HG03558 (cell line): ENCODE data around the gene PNPLA6.

Source experiments
- ATAC-seq: cut with Tn5 transposase; IDR thresholded peaks from one replicate; pipeline ENCODE4 v1.9.1; 2021; ENCODE audit warnings: moderate number of reproducible peaks; ENCODE audit not compliant: unreplicated experiment; ENCODE audit errors: extremely low read depth

Gene PNPLA6

DNA sequence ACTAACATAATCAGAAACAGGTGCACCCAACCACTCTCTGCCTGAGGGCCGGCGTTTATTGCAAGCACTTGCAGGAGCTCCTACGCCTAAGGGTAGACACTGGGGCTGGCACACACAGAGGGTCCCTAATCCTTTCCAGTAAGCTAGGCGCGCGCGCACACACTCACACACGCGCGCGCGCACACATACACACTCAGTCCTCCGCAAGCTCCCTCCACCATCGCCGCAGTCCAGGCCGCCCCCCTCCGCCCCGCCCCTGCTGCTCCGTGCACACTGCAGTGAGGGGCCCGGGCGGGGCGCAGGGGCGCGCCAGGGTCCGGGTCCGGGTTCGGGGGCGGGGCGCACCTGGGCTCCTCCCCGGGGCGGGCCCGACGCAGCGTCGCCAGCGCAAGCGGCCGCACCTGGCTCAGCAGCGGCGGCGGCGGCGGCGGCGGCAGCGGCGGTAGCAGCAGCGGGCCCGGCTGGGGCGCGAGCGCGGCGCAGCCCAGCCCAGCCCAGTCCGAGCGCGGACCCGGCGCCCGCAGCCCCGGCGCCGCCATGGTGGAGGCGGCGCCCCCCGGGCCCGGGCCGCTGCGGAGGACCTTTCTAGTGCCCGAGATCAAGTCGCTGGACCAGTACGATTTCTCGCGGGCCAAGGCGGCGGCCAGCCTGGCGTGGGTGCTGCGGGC lies 60.1 kb downstream of the PNPLA6 start, which contains the start of gene CAMSAP3:
Gene CAMSAP3 (plus strand): TSS at position 398 of the 668 bp plus-strand sequence. CDS start 140 bp downstream, at position 538.
- ATAC-seq, result no peak

- no peak for ATAC-seq
Measured at GRCh38 chr19:7596211-7596937, 60.9 kb downstream of the PNPLA6 start.

DNA sequence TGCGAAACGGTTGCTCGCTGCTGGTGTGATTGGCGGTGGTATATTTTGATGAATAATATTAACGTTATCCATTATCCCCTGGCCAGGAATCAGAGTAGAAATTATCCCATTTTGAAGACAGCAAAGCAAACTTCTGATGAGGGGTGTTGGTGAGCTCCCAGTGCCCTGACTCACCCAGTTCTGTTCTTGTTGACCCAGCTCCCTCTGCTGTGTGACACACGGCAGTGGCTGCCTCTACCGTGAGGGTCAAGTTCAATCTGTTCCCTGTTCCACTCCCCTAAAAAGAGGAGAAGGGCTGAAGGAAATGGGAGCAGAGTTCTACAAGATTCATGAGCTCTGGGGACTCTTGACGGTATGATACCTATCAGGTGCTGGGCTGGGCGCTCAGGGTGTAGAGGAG lies 62.2 kb downstream of the PNPLA6 start:
- ATAC-seq, result no peak

- no peak for ATAC-seq
Measured at GRCh38 chr19:7598180-7598579, 62.7 kb downstream of the PNPLA6 start.

GRCh38 chr19:7600721-7601120 lies 65.2 kb downstream of the PNPLA6 start:
- ATAC-seq, result no peak

GRCh38 chr19:7602240-7602934 lies 66.9 kb downstream of the PNPLA6 start:
- no peak for ATAC-seq

- ATAC-seq, result no peak
Measured at GRCh38 chr19:7602935-7603497, 67.5 kb downstream of the PNPLA6 start.

DNA sequence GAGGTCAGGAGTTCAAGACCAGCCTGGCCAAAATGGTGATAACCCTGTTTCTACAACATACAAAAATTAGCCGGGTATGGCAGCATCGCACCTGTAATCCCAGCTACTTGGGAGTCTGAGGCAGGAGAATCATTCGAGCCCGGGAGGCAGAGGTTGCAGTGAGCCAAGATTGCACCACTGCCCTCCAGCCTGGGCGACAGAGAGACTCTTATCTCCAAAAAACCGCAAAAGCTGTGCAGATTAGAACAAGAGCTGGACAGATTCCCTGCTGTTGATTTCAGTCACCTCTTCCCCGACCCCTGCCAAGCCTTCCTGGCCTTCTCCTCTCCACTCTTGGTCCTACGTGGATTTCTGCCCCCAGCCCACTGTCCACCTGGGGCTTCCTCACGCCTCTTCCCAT lies 68.4 kb downstream of the PNPLA6 start:
- ATAC-seq, result no peak

- no peak for ATAC-seq
Measured at GRCh38 chr19:7605490-7606222, 70.1 kb downstream of the PNPLA6 start.

- ATAC-seq, result no peak
Measured at GRCh38 chr19:7606289-7606688, 70.8 kb downstream of the PNPLA6 start.

- ATAC-seq, result no peak
Measured at GRCh38 chr19:7607212-7607873, 71.8 kb downstream of the PNPLA6 start.

- ATAC-seq, result no peak
Measured at GRCh38 chr19:7607874-7608560, 72.5 kb downstream of the PNPLA6 start.

GRCh38 chr19:7610491-7611240 lies 75.1 kb downstream of the PNPLA6 start:
- no peak for ATAC-seq
